Rectal smooth muscle tissue (tissue), 1 donor: ENCODE results near the gene ZNF598.

Experiments
- H3K27ac ChIP-seq: one replicate; pipeline ENCODE4 v1.7.0; 2013; ENCODE audit warnings: low read depth, low read length, inconsistent platforms
- H3K27me3 ChIP-seq: one replicate; pipeline ENCODE4 v1.7.0; 2013; ENCODE audit warnings: low read length; ENCODE audit not compliant: control insufficient read depth, insufficient read depth
- H3K36me3 ChIP-seq: one replicate; pipeline ENCODE4 v1.7.0; 2013; ENCODE audit warnings: low read length; ENCODE audit not compliant: control insufficient read depth, insufficient read depth
- H3K4me1 ChIP-seq: one replicate; pipeline ENCODE4 v1.7.0; 2013; ENCODE audit warnings: low read length; ENCODE audit not compliant: control insufficient read depth, insufficient read depth
- H3K4me3 ChIP-seq: one replicate; pipeline ENCODE4 v1.7.0; 2013; ENCODE audit warnings: low read length
- H3K9ac ChIP-seq: one replicate; pipeline ENCODE4 v1.7.0; 2013; ENCODE audit warnings: low read length

Gene ZNF598

GRCh38 chr16:2046893-2047329, 37.3 kb upstream of the ZNF598 start:
- H3K27me3 ChIP-seq = no peaks in the 10 kb centered on the region
- peak overlapping the region; percentile 96 for H3K4me3 ChIP-seq
- peaks cover 6% of the 10 kb centered on the region for H3K4me1 ChIP-seq
- H3K27ac ChIP-seq = peak overlapping the region; percentile 56
- H3K36me3 ChIP-seq = peaks cover 7% of the 10 kb centered on the region
- peak overlapping the region; percentile 41 for H3K9ac ChIP-seq

DNA sequence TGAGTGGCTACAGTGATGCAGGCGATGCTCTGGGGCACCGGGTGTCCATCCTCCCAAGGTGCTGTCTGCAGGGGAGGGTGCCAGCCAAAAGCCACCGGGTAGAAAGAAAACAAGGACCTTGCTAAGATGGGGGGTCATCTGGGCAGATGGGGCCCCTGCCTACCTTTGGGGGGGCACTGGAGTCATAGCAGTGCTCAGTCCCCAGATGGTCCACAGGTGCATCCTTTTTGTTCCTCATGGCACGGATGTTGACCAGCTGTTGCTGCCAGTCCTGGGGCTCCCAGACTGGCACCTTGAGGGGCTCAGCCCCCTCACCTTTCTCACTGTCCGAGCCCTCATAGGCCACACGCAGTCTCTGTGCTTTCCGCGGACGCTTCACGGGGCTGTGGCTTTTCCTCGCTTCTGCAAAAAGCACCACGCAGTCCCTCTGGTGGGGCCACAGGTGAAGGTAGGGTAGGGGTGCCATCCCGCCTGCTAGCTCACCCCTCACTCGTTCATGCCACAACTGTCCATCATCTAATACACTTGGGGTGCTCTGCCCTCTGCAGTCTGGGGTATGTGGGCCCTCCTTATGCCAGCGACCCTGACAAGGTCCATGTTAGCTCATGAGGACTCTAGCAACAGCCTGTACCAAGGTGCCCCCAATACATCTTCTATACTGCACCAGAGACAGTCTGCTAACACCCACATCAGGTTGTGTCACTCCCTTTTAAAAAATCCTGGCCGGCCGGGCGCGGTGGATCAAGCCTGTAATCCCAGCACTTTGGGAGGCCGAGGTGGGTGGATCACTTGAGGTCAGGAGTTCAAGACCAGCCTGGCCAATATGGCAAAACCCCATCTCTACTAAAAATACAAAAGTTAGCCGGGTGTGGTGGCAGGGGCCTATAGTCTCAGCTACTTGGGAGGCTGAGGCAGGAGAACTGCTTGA, 36.6 kb upstream of the ZNF598 start:
- Histone ChIP-seq H3K4me3 (no peak overlapping the region), H3K4me1 (peaks cover 6% of the 10 kb centered on the region), H3K36me3 (peaks cover 3% of the 10 kb centered on the region), H3K27ac (peak overlapping the region; percentile 56), H3K27me3 (no peaks in the 10 kb centered on the region), H3K9ac (no peak overlapping the region)

DNA sequence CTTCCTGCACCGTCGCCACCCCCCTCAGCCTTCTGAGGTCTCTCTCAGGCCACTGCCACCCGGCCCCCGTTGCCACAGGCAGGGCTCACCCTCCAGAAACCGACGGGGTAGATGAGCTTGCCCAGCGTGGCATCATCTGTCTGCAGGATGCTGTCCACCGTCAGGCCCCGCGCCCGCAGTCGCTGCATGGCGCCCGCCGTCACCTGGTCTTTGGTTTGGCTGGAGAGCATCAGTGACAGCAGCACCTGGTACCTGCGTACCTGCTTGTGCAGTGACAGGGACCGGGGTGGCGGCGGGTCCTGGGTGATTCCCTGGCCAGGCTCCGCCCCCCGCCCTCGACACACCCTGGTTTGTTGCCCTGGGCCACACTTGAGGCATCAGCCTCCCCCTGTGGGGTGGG, 34.9 kb upstream of the ZNF598 start:
- no peaks in the 10 kb centered on the region for H3K27me3 ChIP-seq
- peaks cover 2% of the 10 kb centered on the region for H3K36me3 ChIP-seq
- H3K4me3 ChIP-seq = no peak overlapping the region
- H3K9ac ChIP-seq = no peak overlapping the region
- no peak overlapping the region for H3K27ac ChIP-seq
- peaks cover 6% of the 10 kb centered on the region for H3K4me1 ChIP-seq

DNA sequence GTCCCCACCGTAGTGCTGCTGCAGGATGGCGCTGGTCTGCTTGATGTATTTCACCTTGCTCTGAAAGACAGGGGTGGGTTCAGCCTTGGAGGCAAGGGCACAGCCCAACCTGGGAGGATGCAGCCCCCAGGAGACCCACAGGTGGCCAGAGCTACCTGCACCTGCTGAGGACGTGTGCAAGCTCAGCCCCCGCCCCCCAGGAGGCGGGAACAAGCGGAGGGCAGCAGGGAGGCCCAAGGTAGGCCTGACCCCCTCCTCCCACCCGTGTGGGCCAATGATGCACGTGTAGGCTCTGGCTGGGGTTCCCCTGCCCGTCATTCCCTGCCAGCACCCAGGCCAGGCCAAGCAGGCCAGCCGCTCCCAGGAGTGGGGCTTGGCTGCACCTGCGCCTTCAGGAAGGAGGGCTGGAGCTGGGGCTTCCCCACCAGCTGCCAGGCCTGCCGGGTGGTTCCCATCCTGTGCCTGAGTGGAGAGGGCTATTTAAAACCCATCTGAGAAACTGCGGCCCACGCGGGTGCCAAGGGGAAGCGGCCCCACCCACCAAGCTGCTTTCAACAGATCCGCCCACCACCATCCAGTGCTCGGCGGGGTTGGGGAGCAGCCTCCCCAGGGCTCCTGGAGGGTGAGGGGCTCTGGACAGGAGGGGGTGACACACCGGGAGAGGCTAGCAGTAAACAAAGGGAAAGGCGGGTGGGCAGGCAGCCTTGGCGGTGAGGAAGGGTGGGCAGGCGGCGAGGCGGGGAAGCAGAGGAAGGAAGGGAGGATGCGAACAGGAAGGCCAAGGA, 34.2 kb upstream of the ZNF598 start:
- Histone ChIP-seq H3K4me1 (peaks cover 12% of the 10 kb centered on the region), H3K27me3 (no peaks in the 10 kb centered on the region), H3K9ac (no peak overlapping the region), H3K36me3 (no peaks in the 10 kb centered on the region), H3K4me3 (no peak overlapping the region), H3K27ac (no peak overlapping the region)

GRCh38 chr16:2042986-2043666, 33.5 kb upstream of the ZNF598 start:
- Histone ChIP-seq H3K36me3 (no peaks in the 10 kb centered on the region), H3K4me1 (peaks cover 6% of the 10 kb centered on the region), H3K27ac (no peak overlapping the region), H3K4me3 (peak overlapping the region; percentile 16), H3K27me3 (no peaks in the 10 kb centered on the region), H3K9ac (no peak overlapping the region)

GRCh38 chr16:2042171-2042985, 32.8 kb upstream of the ZNF598 start:
- H3K4me1 ChIP-seq = peaks cover 10% of the 10 kb centered on the region
- no peak overlapping the region for H3K27ac ChIP-seq
- no peaks in the 10 kb centered on the region for H3K27me3 ChIP-seq
- peaks cover 3% of the 10 kb centered on the region for H3K36me3 ChIP-seq
- no peak overlapping the region for H3K9ac ChIP-seq
- no peak overlapping the region for H3K4me3 ChIP-seq

- Histone ChIP-seq H3K9ac (no peak overlapping the region), H3K36me3 (peaks cover 3% of the 10 kb centered on the region), H3K4me1 (peaks cover 14% of the 10 kb centered on the region), H3K4me3 (no peak overlapping the region), H3K27ac (no peak overlapping the region), H3K27me3 (no peaks in the 10 kb centered on the region)
These were observed 31.3 kb upstream of the ZNF598 start for GRCh38 chr16:2040787-2041522.

DNA sequence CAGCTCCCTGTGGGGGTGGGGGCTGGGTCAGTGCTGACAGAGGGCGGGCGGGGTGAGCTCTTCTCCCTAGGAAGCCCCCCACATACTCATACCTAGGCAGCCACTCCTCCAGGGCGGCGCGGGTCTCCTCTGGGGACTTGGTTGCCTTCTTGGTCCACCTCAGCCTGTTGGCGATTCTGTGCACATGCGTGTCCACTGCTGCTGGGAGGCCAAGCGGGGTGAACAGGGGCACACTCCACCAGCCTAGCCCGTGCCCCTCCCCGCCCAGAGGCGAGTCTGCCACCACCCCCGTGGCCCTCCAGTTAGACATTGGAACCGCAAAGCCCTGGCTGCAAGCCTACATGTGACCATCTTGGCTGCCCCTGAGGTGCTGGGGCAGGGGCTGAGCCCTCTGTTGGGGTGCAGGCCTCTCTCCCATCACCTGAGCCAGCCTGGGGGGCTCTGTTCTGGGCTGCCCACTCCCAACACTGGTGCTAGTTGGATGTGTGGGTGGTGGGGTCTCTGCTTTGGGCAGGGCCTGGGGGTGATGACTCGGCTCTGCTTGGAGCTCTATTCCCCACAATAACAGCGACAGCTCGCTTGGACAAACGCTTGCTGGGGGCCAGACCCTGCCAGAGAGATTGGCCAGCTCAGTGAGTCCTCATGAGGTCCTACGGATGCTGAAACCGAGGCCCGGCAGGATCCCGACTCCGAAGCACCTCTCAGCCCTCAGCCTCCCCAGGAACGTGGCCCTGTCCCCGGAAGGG, 30.6 kb upstream of the ZNF598 start:
- Histone ChIP-seq H3K4me3 (no peak overlapping the region), H3K36me3 (peaks cover 3% of the 10 kb centered on the region), H3K9ac (no peak overlapping the region), H3K27me3 (no peaks in the 10 kb centered on the region), H3K27ac (peak overlapping the region; percentile 30), H3K4me1 (peaks cover 21% of the 10 kb centered on the region)

DNA sequence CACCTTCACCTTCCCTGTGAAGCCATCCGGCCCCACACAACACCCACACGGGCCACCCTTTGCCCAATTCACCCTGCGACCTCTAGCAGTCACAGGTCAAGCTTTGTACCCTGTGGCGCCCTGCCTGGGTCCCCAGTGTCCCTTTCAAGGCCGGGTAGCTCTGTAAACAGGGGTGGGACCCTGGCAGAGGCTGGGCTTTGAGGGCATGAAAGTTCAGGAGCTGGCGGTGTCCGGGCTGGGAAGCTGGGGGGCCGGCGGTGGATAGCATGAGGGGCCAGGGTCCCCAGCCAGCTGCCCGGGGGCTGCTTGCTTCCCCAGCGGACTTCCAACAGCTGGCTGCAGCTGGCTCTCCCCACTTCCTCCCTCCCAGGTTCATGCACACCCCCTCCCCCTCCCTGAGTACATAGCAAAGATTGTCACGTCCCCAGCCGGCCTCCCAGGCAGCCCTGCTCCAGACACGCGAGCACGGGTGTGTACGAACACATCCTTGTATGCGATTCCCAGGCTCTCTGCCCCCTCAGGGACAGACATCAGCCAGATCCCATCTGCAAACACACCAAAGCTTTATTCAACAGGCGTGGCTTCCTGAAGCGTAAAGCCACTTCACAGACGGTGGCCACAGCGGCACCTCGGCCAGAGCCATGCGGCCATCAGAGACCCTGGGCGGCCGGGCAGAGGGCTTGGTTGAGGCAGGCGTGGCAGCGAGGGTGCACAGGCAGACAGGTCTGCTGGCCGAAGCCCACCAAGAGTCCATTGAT, 29.8 kb upstream of the ZNF598 start:
- H3K4me3 ChIP-seq = no peak overlapping the region
- peak overlapping the region; percentile 30 for H3K9ac ChIP-seq
- peak overlapping the region; percentile 77 for H3K27ac ChIP-seq

GRCh38 chr16:2038382-2039231, 29.0 kb upstream of the ZNF598 start:
- Histone ChIP-seq H3K27me3 (no peaks in the 10 kb centered on the region), H3K4me3 (peak overlapping the region; percentile 27), H3K9ac (peak overlapping the region; percentile 30), H3K4me1 (peaks cover 31% of the 10 kb centered on the region), H3K27ac (peak overlapping the region; percentile 77), H3K36me3 (peaks cover 3% of the 10 kb centered on the region)

More for the DNA sequence above, 29.8 kb upstream of the ZNF598 start:
- Histone ChIP-seq H3K36me3 (peaks cover 3% of the 10 kb centered on the region), H3K27me3 (no peaks in the 10 kb centered on the region), H3K4me1 (peaks cover 26% of the 10 kb centered on the region)
